Common myeloid progenitor, CD34-positive (primary cell): ENCODE results near the gene EBLN1. TPM values are rescaled to one million over a fixed set of nuclear protein-coding genes. Genes with fewer than 3 reads are reported as not detected.
A peak's percentile ranks its signal among the peaks of the same experiment; 100 is the strongest.

ENCODE experiments used
- CTCF ChIA-PET: fragments of 350-600 bp; sonication (Branson Sonifier 250); formaldehyde crosslinking; loops from one replicate; lab custom pipeline; 2021; ENCODE audit warnings: antibody characterized with exemption; lab: Charles Lee
- POLR2A ChIA-PET: fragments of 350-600 bp; sonication (Branson Sonifier 250); formaldehyde crosslinking; loops from one replicate; lab custom pipeline; 2021; ENCODE audit warnings: antibody characterized with exemption; lab: Charles Lee
- DNase-seq, 3 donors: peaks; one replicate each; pipeline versions ENCODE4 v3.0.0 to v3.0.0-alpha.2; 2013
- H3K27ac ChIP-seq, 2 experiments: 1 replicate in 1 of 2; 2 replicates in 1 of 2; pipeline ENCODE4 v1.7.0; 2013; ENCODE audit warnings: inconsistent platforms in 2 of 2, low read length in 2 of 2, mild to moderate bottlenecking in 2 of 2, low read depth in 1 of 2, moderate library complexity in 1 of 2; ENCODE audit not compliant: severe bottlenecking in 2 of 2, insufficient read depth in 1 of 2, poor library complexity in 1 of 2
- H3K27me3 ChIP-seq, 5 experiments: replicated peaks in 2 of 5; 1 replicate in 3 of 5; 2 replicates in 2 of 5; pipeline versions ENCODE4 v1.6.1 to v1.7.0; 2013; ENCODE audit warnings: low read length in 4 of 5, mild to moderate bottlenecking in 2 of 5, moderate library complexity in 2 of 5, inconsistent platforms in 1 of 5; ENCODE audit not compliant: insufficient read depth in 5 of 5, control insufficient read depth in 4 of 5
- H3K36me3 ChIP-seq, 4 experiments: 1 replicate in 2 of 4; 2 replicates in 2 of 4; pipeline versions ENCODE4 v1.6.1 to v1.7.0; 2013; ENCODE audit warnings: low read length in 3 of 4, control low read depth in 1 of 4, mild to moderate bottlenecking in 1 of 4; ENCODE audit not compliant: control insufficient read depth in 4 of 4, insufficient read depth in 4 of 4
- H3K4me1 ChIP-seq, 4 experiments: 1 replicate in 3 of 4; 2 replicates in 1 of 4; pipeline versions ENCODE4 v1.6.1 to v1.7.1; 2013; ENCODE audit warnings: low read length in 3 of 4, mild to moderate bottlenecking in 3 of 4, control low read depth in 1 of 4, inconsistent platforms in 1 of 4, moderate library complexity in 1 of 4; ENCODE audit not compliant: control insufficient read depth in 4 of 4, insufficient read depth in 4 of 4; ENCODE audit errors: control extremely low read depth in 1 of 4
- H3K4me3 ChIP-seq, 7 experiments: 1 replicate in 4 of 7; 2 replicates in 3 of 7; pipeline versions ENCODE4 v1.5.1 to v1.7.0; 2013; ENCODE audit warnings: mild to moderate bottlenecking in 7 of 7, low read length in 6 of 7, moderate library complexity in 6 of 7, inconsistent platforms in 2 of 7, low read depth in 2 of 7, control low read depth in 1 of 7; ENCODE audit not compliant: insufficient read depth in 4 of 7, control insufficient read depth in 1 of 7; ENCODE audit errors: extremely low read depth in 1 of 7
- H3K9me3 ChIP-seq, 5 experiments: 1 replicate in 4 of 5; 2 replicates in 1 of 5; pipeline versions ENCODE4 v1.6.1 to v1.7.1; 2013; ENCODE audit warnings: low read length in 4 of 5, mild to moderate bottlenecking in 2 of 5, inconsistent platforms in 1 of 5, low read depth in 1 of 5, moderate library complexity in 1 of 5; ENCODE audit not compliant: control insufficient read depth in 4 of 5, insufficient read depth in 2 of 5; ENCODE audit errors: control extremely low read depth in 1 of 5
- WGBS: methylation state at CpG from one replicate; pipeline ENCODE4 v1.1.5; 2013; ENCODE audit not compliant: insufficient coverage; 5-methylcytosine and 5-hydroxymethylcytosine counted together
- polyA plus RNA-seq: library from polyadenylated mRNA; unstranded; fragments of 120-200 nt; gene quantifications from one replicate; pipeline ENCODE4 v1.2.1, GENCODE V29; 2013

EBLN1 gene
- not detected for polyA plus RNA-seq

- 96% methylated on average over 4 of the region's 7 CpGs for WGBS
Observed at GRCh38 chr10:22217842-22218241, at the start of gene EBLN1. EBLN1 (minus strand) TSS chr10:22218015; CDS start chr10:22209983, 8,032 bp downstream.

GRCh38 chr10:22265839-22266537 lies 48.2 kb upstream of the EBLN1 start:
- Histone ChIP-seq H3K27ac (no peak overlapping the region), H3K27me3 (no peaks in the 10 kb centered on the region), H3K9me3 (no peaks in the 10 kb centered on the region), H3K4me3 (no peak overlapping the region), H3K4me1 (no peaks in the 10 kb centered on the region), H3K36me3 (no peaks in the 10 kb centered on the region)
- ChIA-PET CTCF (no interaction called here), POLR2A (no interaction called here)
- no peak for DNase-seq
- 93% methylated on average over 2 of the region's 4 CpGs for WGBS

More at GRCh38 chr10:22217842-22218241, at the start of gene EBLN1:
- Histone ChIP-seq H3K4me3 (no peak within 1 kb of the TSS), H3K9me3 (peaks cover 0 to 4% (median 0%) of the 10 kb centered on the region in 5 experiments), H3K4me1 (no peaks in the 10 kb centered on the region), H3K27me3 (no peaks in the 10 kb centered on the region), H3K27ac (no peak within 1 kb of the TSS), H3K36me3 (no peaks in the 10 kb centered on the region)
- DNase-seq = no peak
- ChIA-PET POLR2A (no interaction called here), CTCF (no interaction called here)

DNA sequence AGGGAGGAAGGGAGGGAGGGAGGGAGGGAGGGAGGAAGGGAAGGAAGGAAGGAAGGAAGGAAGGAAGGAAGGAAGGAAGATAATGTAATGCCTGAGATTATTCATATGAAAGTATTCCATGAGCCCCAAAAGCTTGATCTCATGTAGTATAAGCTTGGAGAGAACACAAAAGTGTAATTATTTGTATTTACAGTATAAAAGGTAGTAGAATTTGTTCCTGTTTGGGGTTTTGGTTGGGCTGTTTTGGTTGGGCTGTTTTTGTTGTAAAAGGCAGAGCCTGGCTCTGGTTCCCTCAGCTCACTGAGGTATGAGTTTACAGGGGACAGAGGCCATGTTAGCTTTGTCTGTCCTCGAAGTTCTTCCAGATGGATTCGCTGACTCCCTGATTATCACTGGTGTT lies 45.3 kb upstream of the EBLN1 start:
- no peak overlapping the region for H3K27ac ChIP-seq
- no peak overlapping the region for H3K4me3 ChIP-seq
- DNase-seq = no peak
- H3K36me3 ChIP-seq = no peaks in the 10 kb centered on the region
- ChIA-PET CTCF (interaction anchor here (1.2 kb wide), 1 partner anchor 160 kb away, joined by 3 read pairs; no protein-coding TSS in a partner anchor), POLR2A (no interaction called here)
- no peaks in the 10 kb centered on the region for H3K27me3 ChIP-seq
- no peaks in the 10 kb centered on the region for H3K9me3 ChIP-seq
- H3K4me1 ChIP-seq = peaks cover 0 to 6% (median 2%) of the 10 kb centered on the region in 4 experiments
- WGBS = 93% methylated on average over 2 of the region's 2 CpGs

DNA sequence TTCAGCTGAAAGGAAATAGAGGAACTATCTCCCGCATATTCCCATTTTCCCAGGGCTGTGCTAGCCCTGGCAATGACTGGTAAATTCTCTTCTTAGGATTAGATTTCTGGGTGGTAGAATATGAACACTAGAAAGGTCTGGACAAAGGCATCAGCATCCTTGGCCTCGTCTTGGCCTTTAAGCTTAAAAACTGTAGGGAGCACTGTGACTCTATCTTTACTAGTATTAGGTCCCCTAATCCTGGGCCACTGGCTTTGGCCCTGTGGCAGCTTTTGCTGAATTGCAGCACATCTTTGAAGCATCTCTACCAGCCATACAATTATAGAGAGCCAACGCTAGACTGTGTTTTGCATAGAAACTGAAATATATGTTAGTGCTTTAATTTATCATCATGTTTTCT lies 41.5 kb upstream of the EBLN1 start:
- ChIA-PET CTCF (interaction anchor here (0.7 to 3.2 kb wide), 13 partner anchors 10 to 807 kb away, joined by 3 to 24 read pairs (median 4); no protein-coding TSS in a partner anchor), POLR2A (interaction anchor here (0.6 to 1.7 kb wide), 2 partner anchors 57 to 1397 kb away, joined by 3 to 5 read pairs; partner anchors contain the start of gene COMMD3)
- 63% methylated on average over 1 of the region's 3 CpGs for WGBS
- H3K27ac ChIP-seq = no peak overlapping the region
- H3K4me1 ChIP-seq = peaks cover 0 to 43% (median 14%) of the 10 kb centered on the region in 4 experiments
- peak in 2 of 3 donors; percentile 78 to 79 for DNase-seq
- no peaks in the 10 kb centered on the region for H3K36me3 ChIP-seq
- H3K9me3 ChIP-seq = no peaks in the 10 kb centered on the region
- no peak overlapping the region for H3K4me3 ChIP-seq
- H3K27me3 ChIP-seq = no peaks in the 10 kb centered on the region

DNA sequence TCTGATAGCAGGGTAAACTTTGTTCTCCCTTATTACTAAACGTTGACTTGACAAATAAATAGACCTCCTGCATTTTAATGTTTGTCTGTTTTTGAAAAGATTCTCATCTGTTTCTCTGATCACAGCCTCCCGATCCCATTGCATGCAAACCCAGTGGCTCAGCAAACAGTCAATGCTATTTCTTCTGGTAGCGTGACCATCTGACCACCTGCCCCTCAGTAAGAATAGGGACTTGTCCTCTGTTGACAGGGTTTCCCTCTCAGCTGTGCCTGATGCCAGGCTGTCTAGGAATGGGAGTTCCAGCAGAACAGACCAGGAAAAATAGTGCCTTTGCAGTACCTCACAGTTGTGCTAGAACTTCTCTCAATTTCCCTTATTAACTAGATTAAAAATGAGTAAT lies 40.7 kb upstream of the EBLN1 start:
- Histone ChIP-seq H3K4me1 (peaks cover under 1 to 45% (median 16%) of the 10 kb centered on the region in 4 experiments), H3K9me3 (no peaks in the 10 kb centered on the region), H3K36me3 (no peaks in the 10 kb centered on the region), H3K27me3 (no peaks in the 10 kb centered on the region), H3K4me3 (peak overlapping the region in 1 of 7 experiments; percentile 2), H3K27ac (no peak overlapping the region)
- POLR2A ChIA-PET = interaction anchor here (1.7 kb wide), 1 partner anchor 57 kb away, joined by 5 read pairs; the partner anchor contains the start of gene COMMD3
- CTCF ChIA-PET = interaction anchor here (0.7 to 3.2 kb wide), 14 partner anchors 10 to 807 kb away, joined by 3 to 24 read pairs (median 4); no protein-coding TSS in a partner anchor
- 68% methylated on average over 3 of the region's 3 CpGs for WGBS
- no peak for DNase-seq

DNA sequence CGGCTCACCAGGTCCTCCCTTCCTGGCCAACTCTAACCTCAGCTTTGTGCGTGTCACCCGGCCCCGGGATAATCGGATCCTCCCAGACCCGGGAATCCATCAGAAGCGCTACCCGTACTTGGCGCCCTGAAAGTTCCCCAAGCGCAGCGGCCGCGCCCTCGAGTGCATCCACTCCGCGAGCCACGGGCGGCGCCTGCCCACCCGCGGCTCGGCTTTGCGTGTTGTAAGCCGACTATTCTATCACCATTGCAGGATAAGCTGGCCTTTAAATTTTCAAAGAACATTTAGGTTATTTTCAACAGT lies 35.7 kb upstream of the EBLN1 start:
- peak in 2 of 3 donors; percentile 70 to 78 for DNase-seq
- H3K4me1 ChIP-seq = peaks cover 11 to 60% (median 19%) of the 10 kb centered on the region in 4 experiments
- H3K27ac ChIP-seq = peak overlapping the region; percentile 99
- peak overlapping the region; percentile 70 to 87 (median 85) for H3K4me3 ChIP-seq
- no peaks in the 10 kb centered on the region for H3K36me3 ChIP-seq
- H3K9me3 ChIP-seq = no peaks in the 10 kb centered on the region
- ChIA-PET POLR2A (interaction anchor here (0.6 to 1.2 kb wide), 2 partner anchors 63 to 131 kb away, joined by 3 to 4 read pairs; partner anchors contain the start of gene COMMD3), CTCF (interaction anchor here (0.6 to 2.6 kb wide), 5 partner anchors 24 to 262 kb away, joined by 3 to 10 read pairs (median 4); no protein-coding TSS in a partner anchor)
- WGBS = under 1% methylated on average over 24 of the region's 24 CpGs
- no peaks in the 10 kb centered on the region for H3K27me3 ChIP-seq
